ENCODE results near the gene CSNK2A1.

Gene CSNK2A1

GRCh38 chr20:475463-476357 is 67.9 kb downstream of the CSNK2A1 start:
- H3K4me3 ChIP-seq (ENCODE audit: low read length): no peak overlapping the region
- DNase-seq (ENCODE audit: low read depth): no peak
- TF ChIP-seq CTCF (conservative IDR thresholded peaks at IDR 0.05; ENCODE audit: low read depth, low read length): no peak

DNA sequence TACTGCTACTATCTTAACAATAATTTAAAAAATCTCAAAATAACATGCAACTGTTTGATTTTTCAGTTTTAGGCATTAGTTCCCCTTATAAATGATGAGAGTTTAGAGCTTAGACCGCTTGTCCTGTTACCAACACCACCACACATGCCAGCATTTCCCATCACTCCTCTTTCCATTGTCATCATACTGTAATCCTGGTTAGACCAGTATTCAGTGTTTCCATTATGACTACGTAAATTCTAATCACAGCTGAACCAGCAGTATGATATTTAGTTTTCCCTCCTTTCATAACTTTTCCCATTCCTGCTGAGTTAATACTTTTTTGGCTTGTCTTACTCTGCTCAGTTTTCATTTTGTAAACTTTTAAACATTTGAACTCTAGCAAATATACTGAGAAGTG is 69.0 kb downstream of the CSNK2A1 start:
- DNase-seq (ENCODE audit: low read depth): no peak
- no peak for TF ChIP-seq CTCF (conservative IDR thresholded peaks at IDR 0.05; ENCODE audit: low read depth, low read length)
- no peak overlapping the region for H3K4me3 ChIP-seq (ENCODE audit: low read length)

- no peak for DNase-seq (ENCODE audit: low read depth)
- no peak overlapping the region for H3K4me3 ChIP-seq (ENCODE audit: low read length)
- TF ChIP-seq CTCF (conservative IDR thresholded peaks at IDR 0.05; ENCODE audit: low read depth, low read length): no peak
Measured at GRCh38 chr20:472889-473292, 70.7 kb downstream of the CSNK2A1 start.

- no peak for TF ChIP-seq CTCF (conservative IDR thresholded peaks at IDR 0.05; ENCODE audit: low read depth, low read length)
- DNase-seq (ENCODE audit: low read depth): no peak
- H3K4me3 ChIP-seq (ENCODE audit: low read length): no peak overlapping the region
Measured at GRCh38 chr20:472137-472846, 71.3 kb downstream of the CSNK2A1 start.

DNA sequence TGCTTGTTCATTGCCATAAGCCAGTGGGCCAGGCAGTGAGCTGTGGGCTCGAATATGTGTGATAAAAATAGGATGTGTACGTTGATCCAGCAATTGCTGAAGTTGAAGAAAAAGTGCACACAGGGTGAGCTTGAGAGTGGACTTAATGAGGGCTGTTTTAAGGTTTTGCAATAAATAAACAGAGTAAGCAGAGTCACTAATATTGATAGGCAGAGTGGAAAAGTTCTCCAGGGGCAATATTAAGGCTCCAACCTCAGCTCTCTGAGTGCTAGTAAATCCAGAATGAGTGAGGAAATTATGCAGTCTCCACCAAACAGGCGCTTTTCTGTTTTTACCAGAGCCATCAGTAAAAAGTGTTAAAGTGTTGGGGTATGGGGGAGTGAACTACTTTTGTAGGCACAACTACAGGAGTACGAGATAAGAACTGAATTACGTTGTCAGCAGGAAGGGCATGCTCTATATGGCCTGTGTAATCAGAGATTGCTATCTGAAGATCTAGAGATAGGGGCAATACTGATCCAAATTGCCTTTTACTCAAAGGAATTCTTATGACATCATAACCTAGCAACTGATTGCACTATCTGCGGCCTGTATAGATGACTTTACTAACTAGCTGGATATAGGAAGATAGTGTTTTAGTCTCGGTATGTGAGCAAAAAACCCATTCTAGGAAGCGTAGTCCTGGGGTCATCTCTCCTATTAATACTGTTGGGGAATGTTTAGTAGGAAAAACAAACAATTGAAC is 73.7 kb downstream of the CSNK2A1 start:
- TF ChIP-seq CTCF (conservative IDR thresholded peaks at IDR 0.05; ENCODE audit: low read depth, low read length): no peak
- no peak overlapping the region for H3K4me3 ChIP-seq (ENCODE audit: low read length)
- DNase-seq (ENCODE audit: low read depth): no peak

- no peak for DNase-seq (ENCODE audit: low read depth)
- no peak overlapping the region for H3K4me3 ChIP-seq (ENCODE audit: low read length)
- no peak for TF ChIP-seq CTCF (conservative IDR thresholded peaks at IDR 0.05; ENCODE audit: low read depth, low read length)
Measured at GRCh38 chr20:467755-468154, 75.8 kb downstream of the CSNK2A1 start.

All from retinal pigment epithelial cell (primary cell).